Measurements from ENCODE around the gene TAX1BP1.

GRCh38 chr7:27739301-27739908, 557 bp upstream of the TAX1BP1 start:
- TF ChIP-seq CTCF (conservative IDR thresholded peaks at IDR 0.05) (no peak), ZFX (IDR thresholded peaks at IDR 0.05) (no peak; the same call in 1 of the 2 replicates)

Data from C4-2B (cell line).